Parathyroid adenoma (tissue), 2 donors: ENCODE data around the gene TFAP2A.

Source experiments
- H2AFZ ChIP-seq: fragments of 300-600 bp; sonication (generic); one replicate; pipeline ENCODE4 v1.7.0; 2017; ENCODE audit warnings: antibody characterized with exemption, mild to moderate bottlenecking
- H3K27ac ChIP-seq: fragments of 300-600 bp; sonication (generic); one replicate; pipeline ENCODE4 v1.7.0; 2017
- H3K27me3 ChIP-seq: fragments of 300-600 bp; sonication (generic); one replicate; pipeline ENCODE4 v1.7.0; 2017; ENCODE audit warnings: low read length; ENCODE audit not compliant: control insufficient read depth, insufficient read depth
- H3K36me3 ChIP-seq: fragments of 300-600 bp; sonication (generic); one replicate; pipeline ENCODE4 v1.7.0; 2017; ENCODE audit warnings: low read length; ENCODE audit not compliant: control insufficient read depth, insufficient read depth
- H3K4me1 ChIP-seq: fragments of 300-600 bp; sonication (generic); one replicate; pipeline ENCODE4 v1.7.0; 2017; ENCODE audit warnings: control low read depth
- H3K4me2 ChIP-seq: fragments of 300-600 bp; sonication (generic); one replicate; pipeline ENCODE4 v1.7.0; 2017; ENCODE audit warnings: low read length
- H3K4me3 ChIP-seq: fragments of 300-600 bp; sonication (generic); one replicate; pipeline ENCODE4 v1.7.0; 2017; ENCODE audit warnings: low read depth, low read length
- H3K79me2 ChIP-seq: fragments of 300-600 bp; sonication (generic); one replicate; pipeline ENCODE4 v1.7.0; 2017; ENCODE audit warnings: control low read depth
- H3K9ac ChIP-seq: fragments of 300-600 bp; sonication (generic); one replicate; pipeline ENCODE4 v1.7.0; 2017; ENCODE audit warnings: mild to moderate bottlenecking
- H3K9me3 ChIP-seq: fragments of 300-600 bp; sonication (generic); one replicate; pipeline ENCODE4 v1.7.0; 2017; ENCODE audit warnings: low read length; ENCODE audit not compliant: control insufficient read depth
- CTCF ChIP-seq: fragments of 300-600 bp; sonication (generic); IDR thresholded peaks from one replicate; pipeline ENCODE4 v1.7.0; 2017; ENCODE audit warnings: antibody characterized with exemption, mild to moderate bottlenecking
- donor health status: primary hyperparathyroidism.

The TFAP2A gene

GRCh38 chr6:10429638-10430427 is 15.0 kb upstream of the TFAP2A start:
- H2AFZ ChIP-seq: no peak overlapping the region
- no peaks in the 10 kb centered on the region for H3K9me3 ChIP-seq
- no peak overlapping the region for H3K4me3 ChIP-seq
- TF ChIP-seq CTCF: peak; percentile 54
- no peak overlapping the region for H3K27ac ChIP-seq
- no peak overlapping the region for H3K4me2 ChIP-seq
- no peaks in the 10 kb centered on the region for H3K4me1 ChIP-seq
- H3K36me3 ChIP-seq: no peaks in the 10 kb centered on the region
- no peak overlapping the region for H3K9ac ChIP-seq
- H3K27me3 ChIP-seq: peaks cover 3% of the 10 kb centered on the region
- H3K79me2 ChIP-seq: no peaks in the 10 kb centered on the region

- Histone ChIP-seq H2AFZ (peak overlapping the region; percentile 84), H3K9me3 (no peaks in the 10 kb centered on the region), H3K79me2 (no peaks in the 10 kb centered on the region), H3K4me2 (peak overlapping the region; percentile 71), H3K4me1 (no peaks in the 10 kb centered on the region), H3K36me3 (no peaks in the 10 kb centered on the region), H3K27ac (no peak overlapping the region), H3K4me3 (peak overlapping the region; percentile 28), H3K9ac (no peak overlapping the region), H3K27me3 (peaks cover 9% of the 10 kb centered on the region)
- no peak for TF ChIP-seq CTCF
Observed at GRCh38 chr6:10426781-10427279, 12.0 kb upstream of the TFAP2A start.

- no peak overlapping the region for H3K27ac ChIP-seq
- peak overlapping the region; percentile 28 for H3K4me3 ChIP-seq
- H3K4me1 ChIP-seq: peaks cover 1% of the 10 kb centered on the region
- H3K4me2 ChIP-seq: peak overlapping the region; percentile 71
- H3K27me3 ChIP-seq: peaks cover 9% of the 10 kb centered on the region
- no peak for TF ChIP-seq CTCF
- peak overlapping the region; percentile 84 for H2AFZ ChIP-seq
- no peak overlapping the region for H3K9ac ChIP-seq
- H3K9me3 ChIP-seq: no peaks in the 10 kb centered on the region
- H3K36me3 ChIP-seq: no peaks in the 10 kb centered on the region
- H3K79me2 ChIP-seq: no peaks in the 10 kb centered on the region
Observed at GRCh38 chr6:10425975-10426780, 11.3 kb upstream of the TFAP2A start.

- H3K79me2 ChIP-seq: no peaks in the 10 kb centered on the region
- peak overlapping the region; percentile 28 for H3K4me3 ChIP-seq
- H3K27ac ChIP-seq: no peak overlapping the region
- H3K9ac ChIP-seq: no peak overlapping the region
- no peaks in the 10 kb centered on the region for H3K36me3 ChIP-seq
- peaks cover 15% of the 10 kb centered on the region for H3K27me3 ChIP-seq
- TF ChIP-seq CTCF: no peak
- H3K4me1 ChIP-seq: peaks cover 2% of the 10 kb centered on the region
- no peaks in the 10 kb centered on the region for H3K9me3 ChIP-seq
- peak overlapping the region; percentile 71 for H3K4me2 ChIP-seq
- peak overlapping the region; percentile 84 for H2AFZ ChIP-seq
Observed at GRCh38 chr6:10425176-10425974, 10.5 kb upstream of the TFAP2A start.
